ENCODE measurements around the gene MOBP. TPM values are rescaled to one million over a fixed set of nuclear protein-coding genes. Genes with fewer than 3 reads are reported as not detected.

Gene MOBP
- total RNA-seq, 3 donors from 2014 or later = under 0.01 TPM; not detected in 2

DNA sequence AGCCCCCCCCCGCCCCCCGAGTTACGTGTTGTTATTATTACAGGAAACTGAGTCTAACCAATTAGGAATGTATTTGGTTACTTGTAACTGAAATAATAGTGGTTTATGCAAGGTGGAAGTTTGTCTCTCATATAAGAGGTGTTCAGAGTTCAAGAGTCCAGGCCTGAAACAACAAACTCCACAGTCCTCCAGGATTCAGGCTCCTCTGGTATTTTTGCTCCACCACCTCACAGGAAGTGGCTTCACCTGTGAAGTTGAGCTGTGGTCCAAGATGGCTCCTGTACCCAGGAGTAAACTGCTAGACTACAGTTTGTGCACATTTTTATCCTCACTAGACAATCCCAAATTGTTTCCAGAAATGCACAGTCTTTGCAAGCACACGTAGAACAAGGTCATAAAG lies 27.3 kb downstream of the MOBP start:
- intact Hi-C loops (cut with DNase I; ENCODE audit: low total_unique reads) = no loop called here
- Histone ChIP-seq H3K27ac (no peak overlapping the region), H3K9me3 (no peaks in the 10 kb centered on the region), H3K27me3 (no peaks in the 10 kb centered on the region), H3K36me3 (no peaks in the 10 kb centered on the region), H3K4me3 (no peak overlapping the region), H3K4me1 (no peaks in the 10 kb centered on the region)
- TF ChIP-seq, protein P1, sequence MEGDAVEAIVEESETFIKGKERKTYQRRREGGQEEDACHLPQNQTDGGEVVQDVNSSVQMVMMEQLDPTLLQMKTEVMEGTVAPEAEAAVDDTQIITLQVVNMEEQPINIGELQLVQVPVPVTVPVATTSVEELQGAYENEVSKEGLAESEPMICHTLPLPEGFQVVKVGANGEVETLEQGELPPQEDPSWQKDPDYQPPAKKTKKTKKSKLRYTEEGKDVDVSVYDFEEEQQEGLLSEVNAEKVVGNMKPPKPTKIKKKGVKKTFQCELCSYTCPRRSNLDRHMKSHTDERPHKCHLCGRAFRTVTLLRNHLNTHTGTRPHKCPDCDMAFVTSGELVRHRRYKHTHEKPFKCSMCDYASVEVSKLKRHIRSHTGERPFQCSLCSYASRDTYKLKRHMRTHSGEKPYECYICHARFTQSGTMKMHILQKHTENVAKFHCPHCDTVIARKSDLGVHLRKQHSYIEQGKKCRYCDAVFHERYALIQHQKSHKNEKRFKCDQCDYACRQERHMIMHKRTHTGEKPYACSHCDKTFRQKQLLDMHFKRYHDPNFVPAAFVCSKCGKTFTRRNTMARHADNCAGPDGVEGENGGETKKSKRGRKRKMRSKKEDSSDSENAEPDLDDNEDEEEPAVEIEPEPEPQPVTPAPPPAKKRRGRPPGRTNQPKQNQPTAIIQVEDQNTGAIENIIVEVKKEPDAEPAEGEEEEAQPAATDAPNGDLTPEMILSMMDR (IDR thresholded peaks at IDR 0.05) = no peak
- TF ChIP-seq POLR2AphosphoS5 (IDR thresholded peaks at IDR 0.05) = no peak
- no peak for TF ChIP-seq POLR2A (IDR thresholded peaks at IDR 0.05)
- DNase-seq (ENCODE audit: low spot score in 2 of 2) = no peak

DNA sequence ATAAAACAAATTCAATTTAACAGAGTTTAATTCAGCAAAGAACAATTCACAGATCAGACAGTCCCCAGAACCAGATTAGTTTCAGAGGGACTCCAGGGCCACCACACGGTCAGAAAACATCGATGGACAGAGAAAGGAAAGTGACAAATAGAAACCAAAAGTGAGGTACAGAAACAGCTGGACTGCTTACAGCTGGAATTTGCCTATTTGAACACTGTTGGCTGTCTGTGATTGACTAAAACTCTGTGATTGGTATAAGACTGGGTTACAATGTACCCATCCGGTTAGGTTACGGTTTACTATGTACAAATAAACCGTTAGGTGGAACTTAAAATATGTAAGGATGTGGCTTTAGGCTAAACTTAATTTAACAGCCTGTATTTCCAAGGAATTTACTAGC lies 30.3 kb downstream of the MOBP start:
- TF ChIP-seq, protein P1 (IDR thresholded peaks at IDR 0.05) = no peak
- TF ChIP-seq POLR2AphosphoS5 (IDR thresholded peaks at IDR 0.05) (no peak), POLR2A (IDR thresholded peaks at IDR 0.05) (no peak)
- intact Hi-C loops (cut with DNase I; ENCODE audit: low total_unique reads) = no loop called here
- DNase-seq (ENCODE audit: low spot score in 2 of 2) = no peak
- Histone ChIP-seq H3K4me3 (no peak overlapping the region), H3K27me3 (peaks cover 0 to 10% of the 10 kb centered on the region in 2 donors), H3K27ac (no peak overlapping the region), H3K36me3 (no peaks in the 10 kb centered on the region), H3K9me3 (no peaks in the 10 kb centered on the region), H3K4me1 (no peaks in the 10 kb centered on the region)

DNA sequence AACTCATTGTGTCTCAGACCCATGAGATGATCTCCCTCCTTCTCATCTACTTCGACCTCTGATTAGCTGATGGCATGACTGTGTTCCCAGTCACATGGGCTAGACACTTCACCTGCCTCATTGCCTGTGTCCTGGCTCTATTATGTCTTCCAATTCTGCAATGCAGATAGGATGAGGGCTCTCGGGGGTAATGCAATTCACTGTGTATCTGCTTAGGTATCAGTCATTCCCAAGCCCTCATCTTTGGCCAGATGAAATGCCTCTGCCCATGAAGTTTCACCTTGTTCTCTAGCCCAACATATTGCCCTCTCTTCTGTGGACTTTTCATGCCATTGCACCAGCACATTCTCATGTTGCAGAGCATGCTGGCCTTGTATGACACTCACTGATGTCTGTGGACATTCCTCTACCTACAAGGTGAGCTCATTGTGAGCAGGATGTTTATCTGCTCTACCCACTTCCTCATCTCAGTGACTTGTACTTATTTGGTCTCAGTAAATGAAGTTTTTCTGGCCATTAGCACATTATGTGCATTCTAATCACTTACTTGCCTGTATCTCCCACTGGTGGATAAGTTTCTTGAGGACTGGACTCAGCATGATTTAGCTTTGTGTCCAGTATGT lies 32.3 kb downstream of the MOBP start:
- H3K27ac ChIP-seq = no peak overlapping the region
- intact Hi-C loops (cut with DNase I; ENCODE audit: low total_unique reads) = no loop called here
- TF ChIP-seq POLR2AphosphoS5 (IDR thresholded peaks at IDR 0.05) = no peak
- no peak for TF ChIP-seq POLR2A (IDR thresholded peaks at IDR 0.05)
- TF ChIP-seq, protein P1 (IDR thresholded peaks at IDR 0.05) = no peak

DNA sequence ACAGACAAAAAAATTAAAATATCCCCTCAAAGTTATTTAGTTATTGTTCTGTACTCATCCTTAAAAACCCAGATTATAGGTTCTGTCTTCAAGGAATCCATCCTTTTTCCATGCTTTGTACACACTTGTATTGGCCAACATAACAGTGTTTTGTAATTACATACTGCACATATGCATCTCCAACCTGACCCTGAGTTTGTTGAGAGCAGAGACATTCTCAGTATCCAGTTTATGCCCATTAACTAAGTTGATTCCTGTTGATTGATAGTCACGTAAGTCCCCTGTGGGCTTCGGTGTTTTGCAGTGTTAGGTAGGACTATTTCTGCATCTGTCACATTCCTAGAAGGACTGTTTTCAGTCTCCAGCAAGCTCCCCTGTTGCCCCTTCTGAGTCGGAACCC lies 33.6 kb downstream of the MOBP start:
- peaks cover 0 to 15% of the 10 kb centered on the region in 2 donors for H3K27me3 ChIP-seq
- DNase-seq (ENCODE audit: low spot score in 2 of 2) = no peak
- no peaks in the 10 kb centered on the region for H3K9me3 ChIP-seq
- TF ChIP-seq POLR2A (IDR thresholded peaks at IDR 0.05) = no peak
- TF ChIP-seq, protein P1 (IDR thresholded peaks at IDR 0.05) = no peak
- no peak for TF ChIP-seq POLR2AphosphoS5 (IDR thresholded peaks at IDR 0.05)
- intact Hi-C loops (cut with DNase I; ENCODE audit: low total_unique reads) = no loop called here
- no peaks in the 10 kb centered on the region for H3K4me1 ChIP-seq
- no peak overlapping the region for H3K27ac ChIP-seq
- no peaks in the 10 kb centered on the region for H3K36me3 ChIP-seq
- no peak overlapping the region for H3K4me3 ChIP-seq

More for the DNA sequence above, 32.3 kb downstream of the MOBP start:
- no peaks in the 10 kb centered on the region for H3K9me3 ChIP-seq
- no peak overlapping the region for H3K4me3 ChIP-seq
- no peaks in the 10 kb centered on the region for H3K36me3 ChIP-seq
- H3K4me1 ChIP-seq = no peaks in the 10 kb centered on the region
- peaks cover 0 to 15% of the 10 kb centered on the region in 2 donors for H3K27me3 ChIP-seq
- DNase-seq (ENCODE audit: low spot score in 2 of 2) = no peak

DNA sequence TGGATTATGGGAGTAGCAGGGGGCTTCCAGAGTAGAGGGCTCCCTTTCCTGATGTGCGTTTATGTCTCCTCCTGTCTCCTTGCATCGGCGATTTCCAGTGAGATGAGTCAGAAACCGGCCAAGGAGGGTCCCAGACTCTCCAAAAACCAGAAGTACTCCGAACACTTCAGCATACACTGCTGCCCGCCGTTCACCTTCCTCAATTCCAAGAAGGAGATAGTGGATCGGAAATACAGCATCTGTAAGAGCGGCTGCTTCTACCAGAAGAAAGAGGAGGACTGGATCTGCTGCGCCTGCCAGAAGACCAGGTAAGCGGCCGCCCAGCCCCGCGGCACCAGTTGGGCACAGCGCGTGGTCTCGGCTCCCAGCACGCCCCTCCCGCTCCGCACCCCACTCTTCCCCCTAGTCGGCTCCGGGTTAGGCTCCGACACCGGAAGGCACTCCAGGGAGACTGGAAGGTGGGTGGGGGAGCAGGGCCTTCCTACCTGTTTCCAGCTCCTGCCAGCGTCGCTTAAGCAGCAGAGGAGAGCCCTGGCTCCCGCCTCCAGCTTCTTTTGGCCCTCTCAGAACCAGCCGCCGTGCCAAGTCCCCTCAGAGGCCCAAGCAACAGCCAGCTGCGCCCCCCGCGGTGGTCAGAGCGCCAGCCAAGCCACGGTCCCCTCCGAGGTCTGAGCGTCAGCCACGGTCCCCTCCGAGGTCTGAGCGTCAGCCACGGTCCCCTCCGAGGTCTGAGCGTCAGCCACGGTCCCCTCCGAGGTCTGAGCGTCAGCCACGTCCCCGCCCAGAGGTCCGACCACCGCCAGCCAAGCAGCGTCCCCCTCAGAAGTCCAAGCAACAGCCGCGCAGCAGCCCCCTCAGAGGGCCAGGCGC lies 34.7 kb downstream of the MOBP start:
- Histone ChIP-seq H3K27me3 (peaks cover 0 to 15% of the 10 kb centered on the region in 2 donors), H3K4me1 (no peaks in the 10 kb centered on the region), H3K4me3 (peak overlapping the region in 2 of 3 donors; percentile 21 to 48), H3K9me3 (no peaks in the 10 kb centered on the region), H3K36me3 (no peaks in the 10 kb centered on the region), H3K27ac (no peak overlapping the region)
- no peak for TF ChIP-seq POLR2AphosphoS5 (IDR thresholded peaks at IDR 0.05)
- TF ChIP-seq, protein P1 (IDR thresholded peaks at IDR 0.05) = no peak
- no peak for TF ChIP-seq POLR2A (IDR thresholded peaks at IDR 0.05)
- intact Hi-C loops (cut with DNase I; ENCODE audit: low total_unique reads) = no loop called here
- DNase-seq (ENCODE audit: low spot score in 2 of 2) = no peak
